DMS79 (cell line): ENCODE data around the gene WNK4.
A peak's percentile ranks its signal among the peaks of the same experiment; 100 is the strongest.
"Not testable (repeated sequence)": the region's sequence is repeated elsewhere in the genome, so short reads cannot be mapped to it uniquely, and the experiment has no call there.

ENCODE experiments used
- DNase-seq: peaks from one replicate; lab custom pipeline; 2025; lab: John Stamatoyannopoulos, UW

Gene WNK4

DNA sequence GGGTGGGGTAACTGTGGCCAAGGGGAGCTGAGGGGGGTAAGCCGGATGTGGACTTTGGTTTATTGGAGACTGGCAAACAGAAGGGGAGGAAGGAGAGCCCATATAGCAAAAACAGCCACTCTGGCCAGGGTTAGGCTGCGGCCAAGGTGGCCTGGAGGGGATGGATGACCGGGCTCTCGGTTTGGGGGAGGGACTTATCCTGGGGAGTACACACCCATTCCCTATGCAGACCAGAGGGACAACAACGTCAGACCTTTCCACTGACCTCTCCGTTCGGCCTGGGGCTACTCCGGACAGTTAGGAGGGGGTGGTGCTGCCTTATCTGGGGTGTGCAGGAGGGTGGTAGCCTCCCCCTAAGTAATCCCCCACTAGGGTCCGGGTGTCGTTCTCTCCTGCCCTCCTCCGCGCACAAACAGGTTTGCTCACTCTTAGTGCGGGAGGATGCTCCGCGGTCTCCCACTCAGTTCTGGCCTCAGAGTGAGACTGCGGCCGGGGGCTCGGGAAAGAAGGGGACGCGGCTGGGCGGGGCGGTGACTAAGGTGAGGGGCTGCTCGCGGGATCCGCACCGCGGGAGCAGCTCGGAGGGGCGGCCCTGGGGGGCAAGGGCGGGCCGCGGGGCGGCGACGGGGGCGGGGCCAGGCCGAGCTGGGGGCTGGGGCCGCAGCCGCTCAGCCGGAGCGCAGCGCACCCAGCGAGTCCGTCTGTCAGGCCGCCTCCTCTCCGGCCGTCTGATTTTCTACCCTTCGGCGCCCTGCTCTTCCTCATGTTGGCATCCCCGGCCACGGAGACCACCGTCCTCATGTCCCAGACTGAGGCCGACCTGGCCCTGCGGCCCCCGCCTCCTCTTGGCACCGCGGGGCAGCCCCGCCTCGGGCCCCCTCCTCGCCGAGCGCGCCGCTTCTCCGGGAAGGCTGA, at the start of gene WNK4:
Gene WNK4, plus strand, starts transcription at position 675 of the 915 bp plus-strand sequence. Its CDS starts 89 bp downstream, at position 764.
- no peak for DNase-seq

DNA sequence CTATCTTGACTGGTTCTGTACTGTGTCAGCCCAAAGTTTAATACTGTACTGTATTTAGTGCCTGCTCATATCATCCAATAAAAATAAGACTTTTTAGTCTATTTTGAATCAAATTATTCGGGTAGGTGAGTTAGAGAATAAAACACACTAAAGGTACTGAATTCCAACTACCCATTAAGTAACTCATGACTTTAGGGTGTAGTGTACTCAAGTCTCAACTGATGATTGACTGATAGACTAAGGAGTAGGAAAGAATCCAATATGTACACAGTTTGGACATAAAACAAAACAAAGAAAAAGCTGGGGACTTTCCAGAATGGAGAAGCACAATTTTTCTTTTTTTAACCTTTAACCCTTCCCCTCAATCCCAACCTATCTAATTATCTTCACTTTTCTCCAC, 39.7 kb upstream of the WNK4 start:
- DNase-seq, result no peak

DNA sequence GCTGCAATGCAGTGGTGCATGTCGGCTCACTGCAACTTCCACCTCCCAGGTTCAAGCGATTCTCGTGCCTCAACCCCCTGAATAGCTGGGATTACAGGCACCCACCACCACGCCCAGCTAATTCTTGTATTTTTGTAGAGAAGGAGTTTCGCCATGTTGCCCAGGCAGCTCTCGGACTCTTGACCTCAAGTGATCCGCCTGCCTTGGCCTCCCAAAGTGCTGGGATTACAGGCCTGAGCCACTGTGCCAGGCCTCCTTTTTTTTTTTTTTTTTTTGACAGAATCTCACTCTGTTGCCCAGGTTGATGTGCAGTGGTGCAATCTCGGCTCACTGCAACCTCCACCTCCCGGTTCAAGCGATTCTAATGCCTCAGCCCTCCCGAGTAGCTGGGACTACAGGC, 37.5 kb upstream of the WNK4 start:
- not testable (repeated sequence) for DNase-seq

DNA sequence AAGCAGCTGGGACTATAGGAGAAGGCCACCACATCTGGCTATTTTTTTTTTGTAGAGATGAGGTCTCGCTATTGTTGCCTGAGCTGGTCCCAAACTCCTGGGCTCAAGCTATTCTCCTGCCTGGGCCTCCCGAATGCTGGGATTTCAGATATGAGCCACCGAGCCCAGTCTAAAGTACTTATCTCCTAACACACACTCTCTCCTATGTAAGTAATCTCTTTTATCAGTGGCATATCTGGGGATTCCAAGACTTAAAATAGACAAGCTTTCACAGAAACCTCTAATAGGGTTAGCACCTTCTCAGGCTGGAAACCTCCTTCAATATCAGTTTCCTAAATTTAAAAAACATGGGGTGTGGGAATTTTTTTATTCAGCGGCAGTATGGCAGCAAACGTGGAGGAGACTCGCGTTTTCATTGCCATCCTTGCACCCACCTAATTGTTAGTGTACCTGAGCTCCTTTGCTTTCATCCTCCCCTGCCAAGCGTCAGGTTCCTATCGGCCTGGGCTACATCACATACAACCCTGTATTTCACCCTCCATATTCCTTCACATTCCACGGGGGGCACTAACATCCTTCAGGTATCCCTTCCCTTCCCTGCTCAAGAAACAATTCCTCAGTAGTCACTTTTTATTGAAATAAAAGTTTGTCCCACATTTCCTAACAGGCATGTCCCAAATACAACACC, 36.7 kb upstream of the WNK4 start:
- no peak for DNase-seq

DNA sequence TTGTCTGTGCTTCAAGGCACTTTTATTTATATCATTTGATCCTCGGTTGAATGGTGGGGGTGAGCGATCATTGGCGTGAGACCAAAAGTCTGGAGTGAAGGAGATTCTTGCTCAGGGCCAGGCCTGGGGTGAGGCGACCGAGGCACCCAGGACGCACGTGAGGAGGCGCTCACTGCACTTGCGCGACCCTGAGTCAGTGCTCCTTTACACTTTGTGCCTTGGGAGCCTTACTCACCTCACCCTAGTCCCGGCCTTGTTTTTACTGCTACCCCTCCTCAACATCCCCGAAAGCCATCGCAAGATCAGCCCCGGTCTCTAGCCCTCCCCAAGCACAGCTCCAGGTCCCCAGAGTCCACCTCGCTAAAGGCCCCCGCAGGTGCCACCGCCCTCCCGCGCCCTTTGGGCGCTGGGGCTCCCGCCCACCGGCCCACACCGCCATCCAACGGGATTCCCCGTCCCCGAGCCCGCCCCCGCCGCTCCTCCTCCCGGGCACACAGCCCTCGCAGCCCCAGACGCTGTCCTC, 36.1 kb upstream of the WNK4 start:
- DNase-seq, result peak; percentile 61

DNA sequence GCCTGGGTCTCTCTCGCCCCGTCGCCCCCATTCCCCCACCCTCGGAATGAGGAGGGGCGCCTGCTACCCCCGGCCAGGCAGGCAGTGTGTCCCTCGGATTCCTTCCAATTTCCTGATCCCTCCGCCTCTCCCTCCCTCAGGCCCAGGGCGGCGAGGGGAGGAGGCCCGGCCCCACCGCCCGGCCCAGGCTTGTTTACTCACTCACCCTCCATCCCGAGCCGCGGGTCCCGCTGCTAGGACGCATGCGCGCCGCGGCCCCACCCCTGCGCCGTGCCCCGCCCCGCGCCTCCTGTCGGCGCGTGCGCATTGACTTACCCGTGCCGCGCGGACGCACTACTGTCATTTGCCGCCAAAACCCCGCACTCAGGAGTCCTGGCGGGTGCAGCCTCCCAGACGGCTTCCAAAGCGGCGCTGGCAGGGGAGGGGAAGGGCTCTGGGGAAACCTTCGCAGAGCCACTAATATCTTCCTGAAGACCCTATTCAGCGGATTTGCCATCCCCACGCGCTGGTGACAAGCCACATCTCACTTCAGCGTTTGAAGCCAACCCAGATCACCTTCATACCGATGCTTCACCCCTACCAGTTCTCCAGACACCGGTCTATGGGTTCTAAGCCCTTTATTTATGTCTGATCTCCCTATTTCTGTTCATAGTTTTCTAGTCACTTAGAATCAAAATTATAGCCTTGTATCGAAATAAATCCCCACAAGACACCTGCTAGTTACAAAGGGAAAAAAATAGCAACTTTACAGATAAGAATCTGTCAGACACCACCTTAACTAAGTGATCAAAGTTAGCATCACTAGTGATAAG, 35.4 kb upstream of the WNK4 start, which contains the start of gene EZH1:
Gene EZH1, minus strand, starts transcription at position 235 of the 812 bp plus-strand sequence. CDS start 16,099 bp downstream, outside the sequence.
- DNase-seq, result peak; percentile 86

DNA sequence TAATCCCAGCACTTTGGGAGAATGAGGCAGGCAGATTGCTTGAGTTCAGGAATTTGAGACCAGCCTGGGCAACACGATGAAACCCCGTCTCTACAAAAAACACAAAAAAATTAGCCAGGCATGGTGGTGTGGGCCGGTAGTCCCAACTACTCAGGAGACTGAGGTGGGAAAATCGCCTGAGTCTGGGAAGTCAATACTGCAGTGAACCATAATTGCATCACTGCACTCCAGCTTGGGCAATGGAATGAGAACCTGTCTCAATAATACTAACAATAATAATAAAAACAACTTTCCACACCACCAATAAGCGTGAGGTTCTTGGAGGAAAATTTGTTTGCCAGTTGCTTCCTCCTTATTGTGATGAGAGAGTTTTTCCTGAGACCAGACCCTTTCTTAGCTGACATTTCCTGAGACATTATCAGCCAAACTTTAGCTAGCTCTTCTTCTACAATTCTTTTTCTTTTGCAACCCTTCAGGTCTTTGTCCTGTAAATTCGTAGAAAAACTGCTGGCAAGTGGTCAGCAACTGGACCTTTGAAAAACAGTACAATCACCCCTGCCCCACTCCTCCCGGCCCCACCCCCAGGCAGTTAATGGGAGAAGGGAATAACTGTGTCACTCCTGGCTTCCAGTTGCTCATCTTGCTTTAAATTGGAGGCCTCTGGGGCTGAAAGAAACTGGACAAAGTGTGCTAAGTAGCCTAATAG, 32.1 kb upstream of the WNK4 start:
- no peak for DNase-seq

DNA sequence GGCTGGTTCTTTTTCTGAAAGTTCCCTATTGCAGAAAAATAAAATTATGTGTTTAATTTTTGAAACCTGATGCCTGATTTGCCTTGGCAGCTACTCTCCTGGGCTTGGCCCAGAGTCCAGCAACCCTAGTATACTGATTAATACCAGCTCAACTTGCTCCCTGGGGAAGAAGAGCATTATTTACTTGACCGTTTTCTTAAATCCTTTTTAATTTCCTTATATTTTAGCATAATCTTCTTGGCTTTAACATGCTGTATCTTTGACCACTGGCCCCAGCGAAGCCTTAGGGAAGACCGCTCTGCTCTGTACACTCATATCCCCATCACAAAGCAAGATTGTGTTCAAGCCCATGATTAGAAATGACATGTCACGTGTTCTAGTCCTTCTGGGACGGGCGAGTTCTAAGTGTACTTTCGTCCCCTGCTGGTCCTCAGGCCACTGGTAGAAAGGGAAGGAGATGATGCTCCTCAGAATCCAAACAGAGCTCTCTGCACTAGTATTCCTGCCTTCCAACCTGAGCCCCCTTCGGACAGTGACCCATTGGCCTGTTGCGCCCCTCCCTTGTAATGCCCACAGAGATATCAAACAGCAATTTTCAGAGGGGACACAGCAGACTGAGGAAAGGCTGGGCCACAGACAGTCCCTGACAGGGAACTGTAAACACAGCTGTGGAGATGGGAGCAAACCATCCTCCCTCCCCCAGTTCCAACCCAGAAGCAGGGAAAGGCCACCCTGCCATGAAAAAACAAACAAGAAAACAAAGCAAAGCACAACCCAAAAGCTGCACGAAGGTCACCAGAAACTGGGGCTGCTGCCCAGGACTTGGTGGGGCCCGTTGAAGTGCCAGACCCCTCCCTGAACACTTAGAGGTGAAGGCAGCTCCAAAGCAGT, 31.3 kb upstream of the WNK4 start:
- no peak for DNase-seq

DNA sequence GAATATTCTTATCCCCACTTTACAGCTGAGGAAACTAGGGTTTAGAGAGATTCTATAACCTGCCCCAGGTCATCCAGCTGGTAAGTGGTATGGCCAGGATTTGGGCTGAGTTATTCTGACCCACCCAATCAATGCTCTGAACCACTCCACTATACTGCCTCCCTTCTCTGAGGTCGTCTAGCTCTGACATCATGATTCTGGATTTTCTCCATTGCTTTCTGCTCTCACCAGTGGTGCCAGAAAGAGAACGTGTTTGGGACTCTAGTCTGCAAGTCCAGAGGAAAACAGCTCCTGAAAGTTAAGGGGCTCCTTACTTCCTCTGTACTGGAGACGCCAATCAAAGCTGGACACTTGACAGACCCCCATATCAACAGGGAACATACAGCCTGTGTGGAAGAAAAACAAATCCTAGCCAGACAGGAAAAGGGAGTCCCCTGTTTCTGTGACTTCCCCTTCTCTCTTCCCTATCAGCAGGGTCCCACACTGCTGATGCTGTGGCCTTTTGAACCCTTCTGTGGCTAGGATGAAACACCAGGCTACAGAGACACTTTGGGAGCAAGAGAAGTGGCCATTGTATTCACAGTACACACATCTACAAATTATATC, 29.6 kb upstream of the WNK4 start:
- no peak for DNase-seq

DNA sequence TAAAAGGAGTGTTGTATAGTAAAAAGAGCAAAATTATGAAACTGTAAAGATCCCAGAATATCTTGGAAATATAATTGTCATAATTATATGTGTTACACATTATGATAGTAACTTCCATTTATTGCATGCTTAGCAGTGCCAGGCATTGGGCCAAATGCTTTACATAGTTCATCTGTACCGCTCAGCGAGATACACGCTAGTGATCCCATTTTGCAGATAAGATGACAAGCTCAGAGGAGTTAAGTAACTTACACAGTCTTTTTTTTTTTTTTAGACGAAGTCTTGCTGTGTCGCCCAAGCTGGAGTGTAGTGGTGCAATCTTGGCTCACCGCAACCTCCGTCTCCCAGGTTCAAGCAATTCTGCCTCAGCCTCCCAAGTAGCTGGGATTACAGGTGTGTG, 28.8 kb upstream of the WNK4 start:
- DNase-seq, result no peak

DNA sequence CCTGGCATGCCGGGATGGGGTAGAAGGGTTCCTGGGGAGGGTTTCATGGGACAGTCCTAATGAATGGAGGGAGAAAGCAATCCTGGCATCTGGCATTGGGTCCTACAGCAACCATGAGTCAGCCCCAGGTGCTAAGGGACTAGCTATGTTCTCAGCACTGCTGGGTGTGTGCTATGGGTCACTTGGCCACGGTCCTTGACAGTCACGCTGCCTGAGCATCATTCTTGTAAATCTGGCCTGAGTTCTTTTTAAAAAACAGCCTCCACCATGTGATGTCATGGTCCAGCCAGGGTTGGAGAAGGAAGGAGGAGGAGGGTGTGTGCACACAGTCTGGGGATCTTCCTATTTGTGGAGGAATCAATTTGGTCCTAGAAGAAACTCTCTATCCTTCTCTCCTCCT, 25.6 kb upstream of the WNK4 start:
- DNase-seq, result peak; percentile 59

DNA sequence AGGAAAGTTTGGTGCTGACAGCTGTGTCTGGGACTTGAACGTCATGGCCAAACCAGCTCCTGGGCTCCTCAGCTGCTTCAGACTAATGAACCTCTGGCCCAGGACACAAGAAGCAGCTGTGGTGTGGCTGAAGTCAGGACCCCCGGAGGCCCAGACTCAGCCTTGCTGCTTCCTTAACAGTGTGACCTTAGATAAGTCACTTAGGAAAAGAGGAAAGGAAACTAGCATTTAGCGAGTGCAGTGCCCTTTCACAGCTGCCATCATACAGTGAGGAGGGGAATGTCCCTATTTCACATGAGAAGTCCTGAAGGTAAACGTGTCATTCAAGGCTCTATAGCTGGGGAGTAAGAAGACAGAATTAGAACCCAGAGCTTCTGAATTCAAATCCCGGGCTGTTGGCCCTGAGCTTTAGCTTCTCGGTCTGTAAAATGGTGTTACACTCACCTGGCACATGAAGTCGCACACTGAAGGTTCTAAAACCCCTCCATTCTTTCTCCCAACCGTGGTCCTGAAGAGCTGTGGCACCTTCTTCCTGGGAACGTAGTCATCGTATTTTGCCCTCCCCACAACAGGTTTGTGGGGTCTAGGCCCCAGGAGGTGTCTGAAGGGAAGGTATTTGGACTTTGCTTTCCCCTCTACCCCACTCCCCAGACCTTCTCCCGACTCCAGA, 20.3 kb upstream of the WNK4 start:
- no peak for DNase-seq

DNA sequence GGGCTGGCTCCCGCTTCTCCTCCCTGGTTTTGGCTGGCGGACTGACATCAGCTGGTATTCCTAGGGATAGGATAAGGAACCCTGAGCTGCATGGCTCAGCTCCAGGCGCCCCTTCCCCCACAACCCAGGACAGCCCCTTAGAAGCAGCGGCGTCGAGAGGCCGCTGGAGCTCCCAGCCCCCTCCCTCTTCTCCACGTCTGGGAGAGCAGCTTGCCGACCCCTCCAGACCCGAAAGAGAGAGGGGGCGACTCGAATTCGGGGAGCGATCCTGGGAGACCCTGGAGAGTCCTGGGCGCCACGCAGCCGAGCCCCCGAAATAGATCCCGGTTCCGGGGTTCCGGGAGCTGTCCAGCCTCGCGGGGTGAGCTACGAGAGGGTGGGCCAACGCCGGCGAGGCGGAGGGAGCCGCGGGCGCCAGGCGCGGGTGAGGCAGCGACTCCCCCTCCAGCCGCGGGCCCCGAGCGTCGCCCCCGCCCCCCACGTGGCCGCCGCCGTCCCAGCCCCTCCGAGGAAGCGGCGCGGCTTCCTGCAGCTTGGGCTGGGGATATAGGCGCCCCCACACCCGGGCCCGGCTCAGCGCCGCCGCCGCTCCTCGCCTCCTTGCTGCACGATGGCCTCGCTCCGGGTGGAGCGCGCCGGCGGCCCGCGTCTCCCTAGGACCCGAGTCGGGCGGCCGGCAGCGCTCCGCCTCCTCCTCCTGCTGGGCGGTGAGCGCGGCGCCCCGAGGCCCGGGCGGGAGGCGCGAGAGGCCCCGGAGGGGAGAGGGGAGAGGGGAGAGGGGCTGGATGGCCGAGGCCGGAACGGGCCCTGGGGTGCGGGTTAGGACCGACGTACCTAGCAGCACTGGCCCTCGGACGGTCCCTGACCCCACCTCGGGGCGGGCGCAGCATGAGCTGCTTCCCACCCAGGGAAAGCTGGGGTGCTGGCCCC, 19.5 kb upstream of the WNK4 start, which contains the start of gene RAMP2:
Gene RAMP2, plus strand, starts transcription at position 576 of the 930 bp plus-strand sequence. Its CDS starts 35 bp downstream, at position 611.
- peak; percentile 14 for DNase-seq

DNA sequence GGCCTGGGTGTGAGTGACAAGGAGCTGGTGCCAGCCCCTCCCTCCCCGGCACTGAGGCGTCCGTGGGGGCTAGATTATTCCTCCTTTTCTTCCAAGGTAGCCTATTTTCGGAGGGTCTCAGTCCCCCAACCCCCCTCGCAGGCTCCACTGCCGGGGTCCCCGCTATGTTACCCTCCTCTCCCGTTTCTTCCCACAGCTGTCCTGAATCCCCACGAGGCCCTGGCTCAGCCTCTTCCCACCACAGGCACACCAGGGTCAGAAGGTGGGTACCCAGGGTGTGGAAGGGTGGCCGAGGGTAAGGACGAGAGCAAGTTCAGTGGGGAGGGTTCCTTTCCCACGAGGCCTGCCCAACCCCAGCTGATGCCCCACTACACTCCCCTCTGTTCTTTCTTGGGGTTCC, 18.8 kb upstream of the WNK4 start:
- no peak for DNase-seq

DNA sequence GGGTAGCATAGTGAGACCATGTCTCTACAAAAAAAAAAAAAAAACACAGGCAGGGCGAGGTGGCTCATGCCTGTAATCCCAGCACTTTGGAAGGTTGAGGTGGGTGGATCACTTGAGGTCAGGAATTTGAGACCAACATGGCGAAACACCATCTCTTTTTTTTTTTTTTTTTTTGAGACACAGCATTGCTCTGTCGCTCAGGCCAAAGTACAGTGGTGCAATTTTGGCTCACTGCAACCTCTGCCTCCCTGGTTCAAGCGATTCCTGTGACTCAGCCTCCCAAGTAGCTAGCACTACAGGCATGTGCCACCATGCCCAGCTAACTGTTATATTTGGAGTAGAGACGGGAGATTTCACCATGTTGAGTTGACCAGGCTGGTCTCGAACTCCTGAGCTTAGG, 14.3 kb upstream of the WNK4 start:
- DNase-seq, result no peak

DNA sequence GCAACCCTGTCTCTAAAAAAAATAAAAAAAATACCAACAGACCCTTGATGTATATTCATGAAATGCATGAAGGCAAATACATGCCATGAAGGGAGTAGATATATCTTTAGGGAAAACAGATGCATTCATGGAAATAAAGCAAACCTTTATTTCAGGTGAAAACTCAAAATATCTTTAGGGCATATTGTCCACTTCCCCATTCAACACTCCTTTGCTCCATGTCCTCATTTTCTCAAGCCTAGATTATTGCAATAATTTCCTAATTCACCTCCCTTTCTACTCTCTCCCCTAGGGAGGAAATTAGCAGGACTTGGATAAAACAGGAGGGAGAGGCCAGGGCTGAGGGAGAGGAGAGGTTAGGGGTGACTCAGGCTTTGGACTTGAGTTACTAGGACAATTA, 12.9 kb upstream of the WNK4 start:
- DNase-seq, result no peak

DNA sequence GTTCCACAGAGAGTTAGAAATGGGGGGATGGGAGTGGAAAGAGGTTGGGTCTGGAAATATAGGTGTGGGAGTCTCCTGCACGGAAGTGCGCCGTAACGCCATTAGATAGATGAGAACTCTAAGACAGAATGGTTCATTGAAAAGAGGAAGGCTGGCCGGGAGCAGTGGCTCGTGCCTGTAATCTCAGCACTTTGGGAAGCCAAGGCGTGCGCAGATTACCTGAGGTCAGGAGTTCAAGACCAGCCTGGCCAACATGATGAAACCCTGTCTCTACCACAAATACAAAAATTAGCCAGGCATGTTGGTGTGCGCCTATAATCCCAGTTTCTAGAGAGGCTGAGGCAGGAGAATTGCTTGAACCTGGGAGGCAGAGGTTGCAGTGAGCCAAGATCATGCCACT, 12.4 kb upstream of the WNK4 start:
- not testable (repeated sequence) for DNase-seq

DNA sequence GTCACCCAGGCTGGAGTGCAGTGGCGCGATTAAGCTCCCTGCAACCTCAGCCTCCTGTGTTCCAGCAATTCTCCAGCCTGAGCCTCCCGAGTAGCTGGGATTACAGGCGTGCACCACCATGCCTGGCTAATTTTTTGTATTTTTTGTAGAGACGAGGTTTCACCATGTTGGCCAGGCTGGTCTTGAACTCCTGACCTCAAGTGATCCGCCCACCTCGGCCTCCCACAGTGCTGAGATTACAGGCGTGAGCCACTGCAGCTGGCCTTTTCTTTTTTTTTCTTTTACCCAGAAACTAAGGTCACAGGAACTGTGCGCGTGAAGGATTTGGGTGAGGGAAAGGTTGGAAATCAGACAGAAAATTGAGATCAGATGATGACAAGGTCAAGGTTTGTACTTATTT, 10.4 kb upstream of the WNK4 start:
- DNase-seq, result not testable (repeated sequence)
